WERI-Rb-1 (cell line): ENCODE data around the gene ZNF839.

Experiments
- DNase-seq: peaks from one replicate; pipeline ENCODE4 v3.0.0-alpha.2; 2020
- H3K27ac ChIP-seq: fragments of 250-450 bp; sonication (Bioruptor Pico); 2 replicates; pipeline ENCODE4 v1.5.1; 2020; ENCODE audit warnings: mild to moderate bottlenecking, moderate library complexity
- H3K27me3 ChIP-seq: fragments of 250-450 bp; sonication (Bioruptor Pico); 2 replicates; pipeline ENCODE4 v1.5.1; 2021; ENCODE audit warnings: mild to moderate bottlenecking, low read depth, moderate library complexity; ENCODE audit not compliant: insufficient read depth, severe bottlenecking
- H3K36me3 ChIP-seq: fragments of 250-450 bp; sonication (Bioruptor Pico); 2 replicates; pipeline ENCODE4 v1.5.1; 2020; ENCODE audit warnings: mild to moderate bottlenecking, moderate library complexity
- H3K4me3 ChIP-seq: 2 replicates; pipeline ENCODE4 v1.5.1; 2011; ENCODE audit warnings: low read depth, mild to moderate bottlenecking, control low read depth, low read length
- H3K9me3 ChIP-seq: fragments of 250-450 bp; sonication (Bioruptor Pico); 2 replicates; pipeline ENCODE4 v1.5.1; 2021; ENCODE audit warnings: mild to moderate bottlenecking, moderate library complexity; ENCODE audit not compliant: severe bottlenecking
- TF ChIP-seq, protein P1 (sequence below): IDR thresholded peaks from 2 replicates; pipeline ENCODE4 v1.5.1; 2011; ENCODE audit warnings: low read depth, mild to moderate bottlenecking, control low read depth, inconsistent platforms, low read length

ZNF839 gene

DNA sequence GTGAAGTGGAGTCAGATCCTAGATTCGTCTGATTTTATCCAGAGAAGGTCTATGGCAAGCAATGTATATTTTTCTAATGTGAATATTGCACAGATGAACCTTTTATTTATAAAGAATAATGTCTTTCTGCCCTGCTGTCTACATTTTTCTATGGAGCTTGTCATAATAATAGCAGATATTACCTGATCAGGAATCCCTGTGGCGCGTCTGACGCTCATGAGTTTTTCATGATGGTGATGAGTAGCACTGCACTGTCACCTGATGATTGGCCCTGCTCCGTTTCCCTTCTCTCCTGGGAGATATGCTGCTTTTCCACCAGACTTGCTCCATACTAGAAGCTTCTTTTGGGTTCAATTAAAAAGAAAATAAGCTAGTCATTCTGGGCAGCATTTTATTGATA lies 22.7 kb downstream of the ZNF839 start:
- Histone ChIP-seq H3K9me3 (no peaks in the 10 kb centered on the region), H3K4me3 (no peak overlapping the region), H3K36me3 (peaks cover 45% of the 10 kb centered on the region), H3K27ac (no peak overlapping the region), H3K27me3 (no peaks in the 10 kb centered on the region)
- no peak for DNase-seq
- TF ChIP-seq, protein P1, sequence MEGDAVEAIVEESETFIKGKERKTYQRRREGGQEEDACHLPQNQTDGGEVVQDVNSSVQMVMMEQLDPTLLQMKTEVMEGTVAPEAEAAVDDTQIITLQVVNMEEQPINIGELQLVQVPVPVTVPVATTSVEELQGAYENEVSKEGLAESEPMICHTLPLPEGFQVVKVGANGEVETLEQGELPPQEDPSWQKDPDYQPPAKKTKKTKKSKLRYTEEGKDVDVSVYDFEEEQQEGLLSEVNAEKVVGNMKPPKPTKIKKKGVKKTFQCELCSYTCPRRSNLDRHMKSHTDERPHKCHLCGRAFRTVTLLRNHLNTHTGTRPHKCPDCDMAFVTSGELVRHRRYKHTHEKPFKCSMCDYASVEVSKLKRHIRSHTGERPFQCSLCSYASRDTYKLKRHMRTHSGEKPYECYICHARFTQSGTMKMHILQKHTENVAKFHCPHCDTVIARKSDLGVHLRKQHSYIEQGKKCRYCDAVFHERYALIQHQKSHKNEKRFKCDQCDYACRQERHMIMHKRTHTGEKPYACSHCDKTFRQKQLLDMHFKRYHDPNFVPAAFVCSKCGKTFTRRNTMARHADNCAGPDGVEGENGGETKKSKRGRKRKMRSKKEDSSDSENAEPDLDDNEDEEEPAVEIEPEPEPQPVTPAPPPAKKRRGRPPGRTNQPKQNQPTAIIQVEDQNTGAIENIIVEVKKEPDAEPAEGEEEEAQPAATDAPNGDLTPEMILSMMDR: no peak

DNA sequence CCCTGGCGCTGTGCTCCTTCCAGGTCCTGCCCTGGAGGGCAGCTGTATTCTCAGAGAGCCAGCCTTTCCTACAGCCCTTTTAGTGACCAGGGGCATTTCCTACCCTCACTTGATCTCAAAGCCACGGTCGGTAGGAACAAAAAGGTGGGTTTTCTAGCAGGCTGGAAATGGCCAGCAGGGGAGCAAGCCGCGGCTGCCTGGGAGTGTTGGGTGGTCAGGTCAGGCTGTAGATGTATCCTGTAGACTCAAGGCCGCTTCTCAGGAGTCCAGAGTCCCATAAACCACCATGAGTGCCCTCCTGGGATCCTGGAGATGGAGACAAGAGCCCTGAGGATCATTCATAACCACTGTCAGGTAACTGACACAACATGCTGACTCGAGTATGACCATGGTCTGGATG lies 24.5 kb downstream of the ZNF839 start:
- no peaks in the 10 kb centered on the region for H3K27me3 ChIP-seq
- H3K4me3 ChIP-seq: no peak overlapping the region
- TF ChIP-seq, protein P1: no peak
- no peaks in the 10 kb centered on the region for H3K9me3 ChIP-seq
- peaks cover 48% of the 10 kb centered on the region for H3K36me3 ChIP-seq
- H3K27ac ChIP-seq: no peak overlapping the region
- DNase-seq: no peak

DNA sequence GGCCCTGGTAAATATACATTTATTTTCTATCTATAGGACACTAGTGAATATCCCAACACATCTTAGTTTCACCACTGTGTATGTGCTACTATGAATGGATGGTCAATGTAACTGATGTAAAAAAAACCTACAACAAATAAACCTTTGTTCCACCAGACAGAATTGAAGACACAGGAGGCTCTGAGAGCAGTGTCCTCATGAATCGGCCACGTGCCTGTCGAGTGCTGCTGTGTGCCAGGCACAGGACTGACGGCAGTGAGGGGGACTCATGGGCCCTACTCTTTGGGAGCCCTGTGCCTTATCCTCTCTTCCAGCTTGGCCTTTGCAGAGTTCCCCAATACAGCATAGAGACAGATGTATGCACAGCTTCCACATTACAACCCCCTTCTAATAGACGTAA lies 24.9 kb downstream of the ZNF839 start:
- no peak for DNase-seq
- H3K4me3 ChIP-seq: no peak overlapping the region
- TF ChIP-seq, protein P1: no peak
- H3K27ac ChIP-seq: no peak overlapping the region
- peaks cover 44% of the 10 kb centered on the region for H3K36me3 ChIP-seq
- no peaks in the 10 kb centered on the region for H3K9me3 ChIP-seq
- H3K27me3 ChIP-seq: no peaks in the 10 kb centered on the region

DNA sequence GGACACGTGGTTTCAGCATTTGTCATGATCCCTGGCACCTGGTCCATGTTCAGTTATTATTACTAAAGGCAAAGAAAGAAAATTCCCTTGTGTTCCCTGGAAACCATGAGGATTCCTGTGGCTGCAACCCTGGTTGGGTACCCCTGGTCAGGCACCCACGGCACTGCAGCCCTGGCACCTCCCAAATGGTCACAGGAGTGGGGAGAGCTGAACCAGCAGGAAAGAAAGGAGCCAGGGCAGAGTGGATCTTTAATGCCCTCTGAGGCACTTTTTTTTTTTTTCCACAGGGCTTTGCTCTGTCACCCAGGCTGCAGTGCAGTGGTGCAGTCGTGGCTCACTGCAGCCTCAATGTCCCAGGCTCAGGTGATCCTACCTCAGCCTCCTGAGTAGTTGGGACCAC lies 25.7 kb downstream of the ZNF839 start:
- no peak for DNase-seq
- Histone ChIP-seq H3K4me3 (no peak overlapping the region), H3K27ac (no peak overlapping the region), H3K27me3 (no peaks in the 10 kb centered on the region), H3K9me3 (no peaks in the 10 kb centered on the region), H3K36me3 (peaks cover 44% of the 10 kb centered on the region)
- TF ChIP-seq, protein P1: no peak

DNA sequence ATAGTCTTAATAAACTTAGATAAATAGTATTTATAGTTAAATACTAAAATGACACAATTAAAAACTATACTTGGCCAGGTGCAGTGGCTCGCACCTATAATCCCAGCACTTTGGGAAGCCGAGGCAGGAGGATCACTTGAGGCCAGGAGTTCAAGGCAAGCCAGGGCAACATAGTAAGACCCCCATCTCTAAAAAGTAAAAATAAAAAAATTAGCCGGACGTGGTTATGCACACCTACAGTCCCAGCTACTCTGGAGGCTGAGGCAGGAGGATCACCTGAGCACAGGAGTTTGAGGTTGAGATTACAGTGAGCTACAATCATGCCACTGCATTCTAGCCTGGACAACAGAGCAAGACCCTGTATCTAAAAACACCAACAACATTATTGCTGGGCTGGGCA lies 27.1 kb downstream of the ZNF839 start:
- no peak for DNase-seq
- Histone ChIP-seq H3K36me3 (peaks cover 34% of the 10 kb centered on the region), H3K27ac (no peak overlapping the region), H3K4me3 (no peak overlapping the region), H3K9me3 (no peaks in the 10 kb centered on the region), H3K27me3 (no peaks in the 10 kb centered on the region)
- TF ChIP-seq, protein P1: no peak

DNA sequence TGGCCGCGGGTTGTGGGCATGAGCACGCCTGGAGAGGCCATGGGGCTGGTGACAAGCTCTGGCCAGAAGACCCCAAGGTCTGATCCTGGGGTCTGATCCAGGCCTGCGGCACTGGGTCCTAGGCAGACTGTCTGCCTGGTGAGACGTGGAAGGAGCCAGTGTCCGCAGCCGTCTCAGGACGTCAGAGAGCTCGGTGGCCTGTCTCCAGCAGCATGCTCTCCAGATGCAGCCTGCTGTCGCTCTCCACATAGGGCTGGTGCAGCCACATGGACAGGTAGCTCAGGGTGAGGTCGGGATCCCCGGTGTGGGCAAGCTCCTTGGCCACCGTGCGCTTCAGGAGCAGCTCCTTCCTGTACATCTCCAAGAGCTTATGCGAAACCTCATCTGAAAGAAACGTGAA lies 28.8 kb downstream of the ZNF839 start:
- no peak for DNase-seq
- Histone ChIP-seq H3K36me3 (peaks cover 28% of the 10 kb centered on the region), H3K9me3 (no peaks in the 10 kb centered on the region), H3K27ac (no peak overlapping the region), H3K4me3 (no peak overlapping the region), H3K27me3 (no peaks in the 10 kb centered on the region)
- TF ChIP-seq, protein P1: no peak
